Astrocyte of the hippocampus (primary cell): Measurements from ENCODE around the gene FGF10.

Experiments
- DNase-seq: peaks from one replicate; pipeline ENCODE4 v3.0.0; 2011; ENCODE audit warnings: low read depth, low spot score

The FGF10 gene

GRCh38 chr5:44358421-44358820 lies 30.8 kb downstream of the FGF10 start:
- DNase-seq = no peak

- no peak for DNase-seq
Measured at GRCh38 chr5:44356231-44356630, 33.0 kb downstream of the FGF10 start.

DNA sequence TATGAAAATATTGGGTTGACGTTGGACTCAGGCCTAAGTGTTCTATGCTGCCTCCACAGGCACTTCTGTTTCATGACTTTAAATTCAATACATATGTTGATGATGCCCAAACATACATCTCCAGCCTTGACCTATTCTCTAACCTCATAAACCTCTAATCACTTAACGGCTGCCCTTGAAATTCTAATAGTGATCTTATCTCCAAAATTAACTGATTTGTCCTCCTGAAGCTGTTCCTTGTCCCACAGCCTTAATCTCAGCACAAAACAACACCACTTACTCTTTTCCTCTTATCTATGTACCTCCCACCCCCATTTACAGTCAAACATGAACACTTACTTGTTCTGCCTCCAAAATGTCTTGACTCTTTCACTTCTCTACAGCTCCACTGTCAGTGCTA lies 43.3 kb downstream of the FGF10 start:
- DNase-seq = no peak

- no peak for DNase-seq
Measured at GRCh38 chr5:44336708-44337107, 52.5 kb downstream of the FGF10 start.

DNA sequence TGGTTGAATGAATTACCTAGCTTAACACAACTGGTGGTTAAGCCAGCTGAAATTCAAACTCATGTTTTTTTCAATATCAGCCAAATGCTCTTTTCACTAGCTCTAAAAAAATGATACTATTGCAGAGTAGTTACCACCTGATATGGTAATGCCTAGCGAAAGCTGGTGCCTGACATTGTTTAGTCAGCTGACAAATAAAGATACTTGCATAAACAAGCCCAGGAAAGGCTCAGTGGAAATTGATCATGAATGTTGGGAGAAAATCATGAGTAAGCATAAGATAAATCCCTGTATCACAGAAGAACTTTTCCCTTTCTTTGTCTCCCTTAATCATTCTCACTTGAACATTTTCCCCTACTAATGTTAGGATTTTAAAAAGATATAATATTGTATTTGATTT lies 54.6 kb downstream of the FGF10 start:
- no peak for DNase-seq

GRCh38 chr5:44332285-44332971 lies 56.8 kb downstream of the FGF10 start:
- DNase-seq = peak; percentile 56

- DNase-seq = no peak
Measured at GRCh38 chr5:44331471-44332050, 57.7 kb downstream of the FGF10 start.

- no peak for DNase-seq
Measured at GRCh38 chr5:44329716-44330115, 59.5 kb downstream of the FGF10 start.

- no peak for DNase-seq
Measured at GRCh38 chr5:44321144-44321725, 68.0 kb downstream of the FGF10 start.

- DNase-seq = no peak
Measured at GRCh38 chr5:44320188-44320587, 69.0 kb downstream of the FGF10 start.

DNA sequence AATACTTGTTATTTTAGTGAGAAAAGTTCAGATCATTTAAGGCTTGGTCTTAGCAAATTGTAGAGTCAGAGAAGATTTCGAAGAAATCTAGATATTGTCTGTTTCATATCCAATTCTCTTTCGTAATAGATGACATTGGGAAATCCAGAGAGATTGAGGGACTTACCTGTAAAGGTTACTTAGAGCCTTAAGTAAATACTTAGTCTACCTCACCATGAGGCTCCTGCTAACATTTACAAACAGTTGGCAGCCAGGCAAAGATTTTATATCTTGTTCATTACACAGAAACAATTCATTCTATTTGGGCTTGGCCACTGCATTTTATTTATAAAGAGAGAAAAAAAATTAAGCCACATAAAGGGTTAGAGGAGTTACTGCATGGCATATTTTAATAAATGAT lies 70.3 kb downstream of the FGF10 start:
- no peak for DNase-seq

GRCh38 chr5:44312374-44312773 lies 76.8 kb downstream of the FGF10 start:
- DNase-seq = no peak

- DNase-seq = no peak
Measured at GRCh38 chr5:44300551-44300950, 88.7 kb downstream of the FGF10 start.

DNA sequence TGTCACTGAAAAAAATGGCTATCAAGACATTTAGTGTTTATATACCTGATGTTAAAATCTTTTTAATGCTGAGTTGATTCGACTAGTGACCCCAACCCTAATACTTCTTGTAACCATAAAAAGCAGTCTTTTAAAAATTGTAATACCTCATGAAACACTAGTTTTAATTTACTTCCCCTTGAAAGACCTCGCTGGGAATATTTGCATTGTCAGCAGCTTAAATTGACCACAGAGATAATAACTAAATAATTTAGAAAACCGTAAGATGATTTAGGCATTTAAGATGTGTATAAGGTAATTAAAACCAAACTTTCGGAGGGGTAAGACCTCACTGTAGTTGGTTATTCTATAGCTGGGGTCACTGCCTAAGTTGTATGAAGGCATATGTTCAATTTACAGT lies 89.8 kb downstream of the FGF10 start:
- DNase-seq = no peak

DNA sequence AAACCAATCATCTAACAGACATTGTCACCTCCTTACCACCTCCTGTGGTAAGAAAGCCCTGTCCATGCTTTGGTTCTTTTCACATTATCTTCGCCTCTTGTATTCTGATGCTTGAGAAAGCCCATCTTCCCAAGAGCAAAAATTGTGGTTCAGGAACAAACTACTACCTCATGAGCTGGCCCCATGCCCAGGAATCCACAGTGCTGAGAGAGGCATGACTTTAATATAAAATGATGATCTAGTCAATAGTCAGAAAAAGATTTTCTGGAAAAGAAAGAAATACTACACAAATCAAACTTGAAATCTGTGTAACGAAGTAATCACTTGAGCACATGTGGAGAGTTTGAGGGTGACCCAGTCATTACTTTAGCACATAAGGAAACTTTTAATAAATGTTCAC lies 94.7 kb downstream of the FGF10 start:
- peak; percentile 0 for DNase-seq

GRCh38 chr5:44292736-44293135 lies 96.5 kb downstream of the FGF10 start:
- DNase-seq = no peak

- DNase-seq = no peak
Measured at GRCh38 chr5:44278469-44278868, 110.8 kb downstream of the FGF10 start.

GRCh38 chr5:44275908-44276307 lies 113.3 kb downstream of the FGF10 start:
- no peak for DNase-seq

DNA sequence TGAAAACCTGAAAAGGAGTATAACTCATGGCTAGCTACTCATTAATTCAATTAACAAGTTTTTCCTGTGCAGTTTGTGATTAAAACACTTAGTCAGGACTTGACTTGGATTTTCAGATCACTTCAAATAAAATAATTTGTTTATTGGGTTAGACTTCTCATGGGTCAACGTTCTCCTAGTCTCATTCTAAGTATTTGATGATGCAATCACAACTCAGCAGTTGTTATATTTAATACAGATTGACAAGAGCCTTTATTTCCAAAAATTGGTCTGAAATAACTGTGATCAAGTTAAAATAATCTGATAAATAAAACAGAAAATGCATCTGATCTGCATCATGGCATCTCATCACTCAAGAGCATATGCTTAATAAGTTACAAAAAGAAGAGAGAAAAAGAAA lies 113.9 kb downstream of the FGF10 start:
- no peak for DNase-seq

GRCh38 chr5:44267909-44268308 lies 121.3 kb downstream of the FGF10 start:
- no peak for DNase-seq

- no peak for DNase-seq
Measured at GRCh38 chr5:44266882-44267576, 122.2 kb downstream of the FGF10 start.

GRCh38 chr5:44265713-44266112 lies 123.5 kb downstream of the FGF10 start:
- DNase-seq = no peak

DNA sequence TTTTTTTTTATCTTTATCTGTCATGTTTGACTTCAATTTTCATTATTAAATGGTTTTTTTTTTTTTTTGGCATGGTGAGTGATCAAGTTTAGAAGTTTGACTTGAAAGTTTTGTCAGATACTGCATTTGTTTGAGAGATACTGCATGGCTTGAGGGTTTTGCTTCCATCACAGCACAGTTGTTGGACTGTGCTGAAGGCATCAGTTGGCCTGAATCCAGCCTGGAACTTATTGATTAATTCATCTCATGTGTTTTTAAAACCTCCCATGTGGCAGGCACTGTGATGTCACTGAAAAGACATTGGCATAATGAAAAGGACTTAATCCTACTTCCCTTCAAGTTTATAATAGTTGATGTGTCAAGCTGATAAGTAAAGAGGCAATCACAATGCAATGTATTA lies 128.4 kb downstream of the FGF10 start:
- no peak for DNase-seq
